GM15510 (cell line): ENCODE data around the gene SRSF9.

Source experiments
- POLR2A ChIP-seq: IDR thresholded peaks from 3 replicates; pipeline ENCODE4 v1.6.1; 2011; ENCODE audit warnings: borderline replicate concordance; ENCODE audit not compliant: insufficient read length; ENCODE audit errors: extremely low read depth

Gene SRSF9

DNA sequence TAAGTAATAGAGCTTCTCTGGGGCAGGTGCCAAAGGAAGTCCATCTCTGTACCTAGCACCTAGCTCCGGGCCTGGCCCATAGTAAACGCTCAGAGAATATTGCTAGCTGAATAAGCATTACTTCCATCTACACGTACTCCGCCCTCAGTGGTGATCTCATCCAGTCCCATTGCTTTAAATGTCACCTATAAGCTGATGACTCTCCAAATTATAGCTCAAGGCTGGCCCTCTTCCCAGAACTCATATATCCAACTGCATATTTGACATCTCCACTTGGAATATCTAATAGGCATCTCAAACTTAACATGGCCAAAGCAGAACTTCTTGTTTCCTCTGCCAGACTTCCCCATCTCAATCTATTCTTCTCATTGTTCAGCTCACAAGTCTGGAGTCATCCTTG lies 19.5 kb upstream of the SRSF9 start:
- no peak for TF ChIP-seq POLR2A

DNA sequence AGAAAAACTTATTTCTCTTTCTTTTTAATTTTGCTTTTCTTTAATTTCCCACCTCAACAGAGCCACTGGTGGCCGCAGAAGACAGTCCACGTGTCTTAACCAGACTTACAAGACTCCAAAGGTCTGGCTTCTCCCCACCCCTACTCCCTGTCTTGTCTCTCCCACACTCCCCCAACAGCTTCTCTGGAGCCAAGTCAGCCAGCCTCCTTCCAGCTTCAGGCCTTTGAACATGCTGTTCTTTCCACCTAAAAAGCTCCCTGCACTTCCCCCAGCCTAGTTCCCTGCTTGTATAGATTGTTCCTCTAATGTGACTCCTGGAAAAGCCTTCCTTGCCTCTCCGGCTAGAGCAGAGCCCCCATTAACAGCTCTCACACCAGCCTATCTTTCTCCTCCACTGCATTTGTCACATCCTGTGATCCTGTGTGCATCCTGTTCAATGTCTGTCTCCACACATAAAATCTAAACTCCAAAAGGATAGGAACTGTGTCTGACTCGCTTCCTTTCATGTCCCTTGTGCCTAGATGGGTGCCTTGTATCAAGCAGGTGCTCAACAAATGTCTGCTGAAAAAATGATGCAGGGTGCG lies 18.6 kb upstream of the SRSF9 start:
- no peak for TF ChIP-seq POLR2A

DNA sequence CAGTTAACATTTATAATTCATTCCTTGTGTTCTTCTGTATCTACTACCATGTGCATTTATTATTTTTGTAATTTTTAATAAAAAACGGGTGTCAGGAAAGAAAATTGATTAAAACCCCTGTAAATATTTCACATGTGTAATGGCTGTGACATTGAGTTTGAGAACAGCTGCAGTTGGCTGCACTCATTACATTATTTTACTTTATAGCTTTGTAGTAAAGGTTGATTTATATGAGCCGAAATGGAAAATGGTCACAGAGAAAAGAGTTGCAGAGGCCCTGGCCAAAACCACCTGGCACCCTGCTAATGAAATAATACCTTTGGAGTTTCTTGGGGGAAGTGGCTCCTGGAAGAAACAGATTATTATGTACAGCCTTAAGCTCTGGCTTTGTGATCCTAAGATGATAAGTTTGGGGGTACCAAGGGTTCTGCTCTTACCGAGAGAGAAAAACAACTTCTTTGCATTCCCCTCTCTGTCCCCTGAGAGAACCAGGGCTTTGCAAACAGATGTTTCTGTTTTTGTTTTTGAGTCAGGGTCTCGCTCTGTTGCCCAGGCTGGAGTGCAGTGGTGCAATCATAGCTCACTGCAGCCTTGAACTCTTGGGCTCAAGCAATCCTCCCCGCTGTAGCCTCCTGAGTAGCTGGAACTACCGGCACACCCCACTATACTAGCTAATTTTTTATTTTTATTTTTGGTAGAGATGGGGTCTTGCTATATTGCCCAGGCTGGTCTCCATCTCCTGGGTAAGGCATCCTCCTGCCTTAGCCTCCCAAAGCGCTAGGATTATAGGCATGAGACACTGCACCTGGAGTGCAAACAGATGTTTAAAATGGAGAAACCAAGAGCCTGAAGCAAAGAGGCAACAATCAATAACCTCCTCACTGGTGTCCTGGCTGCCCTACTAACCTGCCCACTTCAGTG lies 16.7 kb upstream of the SRSF9 start:
- TF ChIP-seq POLR2A: no peak

DNA sequence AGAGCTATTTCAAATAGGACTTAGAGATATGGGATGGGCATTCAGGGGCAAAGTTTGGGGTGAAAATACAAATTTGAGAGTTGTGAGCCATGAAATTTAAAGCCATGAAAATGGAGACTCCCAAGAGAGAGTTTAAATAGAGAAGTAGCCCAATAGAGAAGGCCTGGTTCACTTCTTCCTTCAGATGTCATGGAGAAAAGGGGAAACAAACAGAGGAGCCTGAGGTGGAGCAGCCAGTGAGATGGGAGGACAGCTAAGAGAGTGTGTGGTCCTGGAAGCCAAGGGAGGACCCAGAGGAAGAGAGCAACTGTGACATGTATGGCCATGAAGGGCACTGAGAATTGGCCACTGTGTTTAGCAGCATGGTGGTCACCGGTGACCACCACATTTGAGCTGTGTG lies 14.1 kb upstream of the SRSF9 start:
- no peak for TF ChIP-seq POLR2A

DNA sequence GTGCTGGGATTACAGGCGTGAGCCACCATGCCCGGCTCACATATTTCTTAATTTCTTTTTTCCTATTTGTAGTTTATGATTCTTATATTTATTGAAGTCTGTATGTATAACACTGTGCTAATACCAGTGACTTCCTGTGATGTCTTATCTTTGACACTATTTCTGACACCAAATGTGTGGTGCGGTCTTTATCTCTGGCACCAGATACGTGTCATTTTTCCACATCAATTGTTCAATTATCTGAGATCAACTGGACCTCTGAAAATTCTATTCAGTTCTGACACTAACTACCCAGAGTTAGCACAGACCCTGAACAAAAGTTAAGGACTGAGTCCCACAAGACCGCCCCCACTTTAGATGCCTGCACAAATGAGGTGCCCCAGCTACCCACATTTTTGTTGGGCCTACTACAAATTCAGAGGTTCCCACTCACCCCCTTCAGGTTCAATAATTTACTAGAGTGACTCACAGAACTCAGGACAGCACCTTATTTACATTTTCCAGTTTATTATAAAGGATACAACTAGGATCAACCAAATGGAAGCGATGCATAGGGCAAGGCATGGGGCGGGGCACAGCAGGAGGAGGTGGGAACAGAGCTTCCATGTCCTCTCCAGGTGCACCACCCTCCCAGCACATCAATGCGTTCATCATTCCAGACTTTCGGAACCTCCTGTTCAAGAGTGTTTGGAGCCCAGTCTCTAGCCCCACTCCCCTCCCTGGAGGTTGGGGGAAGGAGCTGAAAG lies 11.6 kb upstream of the SRSF9 start:
- TF ChIP-seq POLR2A: no peak

DNA sequence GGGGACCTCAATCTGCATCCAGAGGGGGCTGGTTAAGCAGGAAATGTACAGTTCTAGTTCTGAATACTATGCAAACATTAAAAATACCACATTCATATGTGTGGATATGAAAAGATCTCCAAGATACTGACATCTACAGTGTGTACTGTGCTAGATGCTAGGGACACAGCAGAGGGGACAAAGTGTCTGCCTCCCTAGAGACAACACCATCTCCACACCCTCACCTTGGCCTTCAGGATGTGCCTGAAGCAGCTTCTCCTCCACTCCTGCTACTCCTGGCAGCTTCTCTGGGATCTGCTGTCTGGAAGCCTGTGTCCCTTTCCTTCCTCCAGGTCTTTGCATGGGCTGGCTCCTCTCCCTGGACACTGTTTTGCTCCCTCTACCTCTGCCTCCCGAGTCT lies 10.7 kb upstream of the SRSF9 start:
- no peak for TF ChIP-seq POLR2A

DNA sequence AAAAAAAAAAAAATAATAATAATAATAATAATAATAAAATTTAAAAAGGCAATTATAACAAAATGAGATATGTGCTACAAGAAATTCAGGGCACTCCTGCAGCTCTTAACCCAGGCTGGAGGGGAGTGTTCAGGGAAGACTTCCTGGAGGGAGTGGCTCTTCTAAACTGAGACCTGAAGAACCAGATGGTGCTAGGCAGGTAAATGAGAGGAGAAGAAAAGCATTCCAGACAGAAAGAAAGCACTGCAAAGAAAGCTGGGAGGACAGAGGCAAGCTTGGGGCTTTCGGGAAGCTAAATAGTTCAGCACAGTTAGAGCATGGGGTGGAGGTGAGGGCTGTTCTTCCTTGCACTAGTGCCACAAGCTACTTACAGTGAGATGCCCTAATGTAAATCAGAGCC lies 9.9 kb upstream of the SRSF9 start:
- TF ChIP-seq POLR2A: no peak

DNA sequence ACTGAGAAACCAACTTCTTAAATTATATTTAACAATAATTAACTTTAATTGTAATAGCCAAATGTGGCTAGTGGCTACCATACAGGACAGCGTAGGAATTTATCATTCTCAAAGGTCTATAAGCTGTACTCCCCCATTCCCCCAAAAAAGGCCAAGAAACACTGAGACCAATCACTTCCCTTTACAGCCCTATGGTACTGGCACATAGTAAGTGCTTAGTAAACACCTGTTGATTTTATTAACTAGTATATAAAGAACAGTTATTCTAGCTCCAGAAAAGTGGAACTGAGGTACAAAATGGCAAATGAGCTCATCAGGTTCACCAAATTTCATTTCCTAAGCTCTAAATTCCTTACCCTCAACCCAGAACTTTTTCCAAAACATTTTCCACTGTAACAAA lies 6.1 kb upstream of the SRSF9 start:
- no peak for TF ChIP-seq POLR2A

DNA sequence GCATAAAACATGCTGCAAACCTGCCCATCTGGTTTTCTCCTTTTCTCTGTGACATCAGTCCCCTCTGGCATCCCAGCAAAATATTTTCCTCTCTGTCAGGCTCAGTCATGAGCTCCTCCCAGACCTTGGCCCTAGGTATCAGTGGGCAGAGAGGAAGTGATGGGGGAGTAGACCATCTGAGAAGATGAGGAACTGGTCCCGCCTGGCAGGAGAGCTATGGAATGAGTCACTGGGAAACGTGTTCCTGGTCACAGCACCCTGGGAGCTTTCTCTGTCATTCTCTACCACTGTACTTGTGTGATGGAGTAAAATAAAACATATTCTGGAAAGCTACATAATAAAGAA lies 5.0 kb upstream of the SRSF9 start:
- no peak for TF ChIP-seq POLR2A

DNA sequence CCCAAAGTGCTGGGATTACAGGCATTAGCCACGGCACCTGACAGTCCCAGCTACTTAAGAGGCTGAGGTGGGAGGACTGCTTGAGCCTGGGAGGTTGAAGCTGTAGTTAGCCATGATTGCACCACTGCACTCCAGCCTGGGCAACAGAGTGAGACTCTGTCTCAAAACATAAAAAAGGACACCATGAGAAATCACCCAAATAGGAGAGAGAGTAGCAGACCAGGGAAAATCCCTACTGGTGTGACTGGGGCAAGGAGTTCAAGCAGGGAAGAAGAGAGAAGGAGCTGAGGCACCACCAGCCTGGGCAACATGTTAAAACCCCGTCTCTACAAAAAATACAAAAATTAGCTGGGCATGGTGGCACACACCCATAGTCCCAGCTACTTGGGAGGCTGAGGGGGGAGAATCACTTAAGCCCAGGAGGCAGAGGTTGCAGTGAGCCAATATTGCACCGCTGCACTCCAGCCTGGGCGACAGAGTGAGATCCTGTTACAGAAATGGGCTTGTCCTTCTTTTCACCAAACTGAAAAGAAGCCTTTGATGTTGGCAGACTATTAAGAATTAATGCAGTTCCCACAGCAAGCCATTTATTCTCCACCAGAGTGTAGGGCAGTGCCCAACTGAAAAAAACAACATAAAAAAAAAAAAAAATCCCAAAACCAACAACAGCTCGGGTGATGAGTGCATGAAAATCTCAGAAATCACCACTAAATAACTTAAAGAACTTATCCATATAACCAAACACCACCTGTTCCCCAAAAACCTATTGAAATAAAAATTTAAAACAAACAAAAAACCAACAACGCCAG lies 4.5 kb upstream of the SRSF9 start:
- TF ChIP-seq POLR2A: no peak

DNA sequence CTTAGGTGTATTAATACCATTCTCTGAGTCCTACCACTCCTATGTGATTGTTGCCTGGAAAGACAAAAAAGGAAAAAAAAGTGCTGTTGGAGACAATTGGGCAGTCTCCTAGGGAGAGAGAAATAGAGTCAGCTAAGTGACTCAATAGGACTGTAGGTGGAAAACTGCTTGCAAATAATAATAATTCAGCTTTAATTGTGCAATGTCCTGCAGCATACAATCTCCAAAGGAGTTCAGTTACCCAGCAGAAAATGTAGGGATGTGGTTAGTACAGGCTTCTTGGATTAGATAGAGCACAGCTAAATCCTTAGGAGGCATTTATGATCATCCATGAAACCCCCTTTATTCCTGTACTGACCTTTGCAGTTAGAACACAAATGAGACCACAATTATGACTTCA lies 3.0 kb upstream of the SRSF9 start:
- TF ChIP-seq POLR2A: no peak

DNA sequence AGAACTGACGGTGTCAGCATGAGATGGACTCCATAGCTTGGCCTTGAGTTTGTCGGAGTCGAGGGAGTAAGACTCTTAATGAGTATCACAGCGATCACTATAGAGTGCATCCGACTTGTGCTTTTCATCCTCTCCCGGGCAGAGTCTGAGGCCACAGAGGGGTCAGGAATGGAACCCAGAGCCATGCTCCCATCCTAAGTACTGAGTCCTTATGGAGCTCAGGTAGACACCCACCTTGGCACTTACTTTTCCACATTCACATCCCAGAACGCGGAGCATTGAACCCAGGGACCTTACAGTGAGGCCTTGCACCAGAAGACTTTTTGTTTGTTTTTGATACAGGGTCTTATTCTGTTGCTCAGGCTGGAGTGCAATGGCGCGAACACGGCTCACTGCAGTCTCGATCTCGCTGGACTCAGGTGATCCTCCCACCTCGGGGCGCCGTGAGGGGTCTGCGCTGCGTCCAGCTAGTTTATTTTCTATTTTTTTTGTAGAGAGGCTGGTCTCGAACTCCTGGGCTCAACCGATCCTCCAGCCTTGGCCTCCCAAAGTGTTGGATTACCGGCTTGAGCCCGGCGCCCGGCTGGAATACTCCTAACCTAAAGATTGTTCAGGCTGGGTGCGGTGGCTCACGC lies 719 bp upstream of the SRSF9 start:
- TF ChIP-seq POLR2A: no peak

DNA sequence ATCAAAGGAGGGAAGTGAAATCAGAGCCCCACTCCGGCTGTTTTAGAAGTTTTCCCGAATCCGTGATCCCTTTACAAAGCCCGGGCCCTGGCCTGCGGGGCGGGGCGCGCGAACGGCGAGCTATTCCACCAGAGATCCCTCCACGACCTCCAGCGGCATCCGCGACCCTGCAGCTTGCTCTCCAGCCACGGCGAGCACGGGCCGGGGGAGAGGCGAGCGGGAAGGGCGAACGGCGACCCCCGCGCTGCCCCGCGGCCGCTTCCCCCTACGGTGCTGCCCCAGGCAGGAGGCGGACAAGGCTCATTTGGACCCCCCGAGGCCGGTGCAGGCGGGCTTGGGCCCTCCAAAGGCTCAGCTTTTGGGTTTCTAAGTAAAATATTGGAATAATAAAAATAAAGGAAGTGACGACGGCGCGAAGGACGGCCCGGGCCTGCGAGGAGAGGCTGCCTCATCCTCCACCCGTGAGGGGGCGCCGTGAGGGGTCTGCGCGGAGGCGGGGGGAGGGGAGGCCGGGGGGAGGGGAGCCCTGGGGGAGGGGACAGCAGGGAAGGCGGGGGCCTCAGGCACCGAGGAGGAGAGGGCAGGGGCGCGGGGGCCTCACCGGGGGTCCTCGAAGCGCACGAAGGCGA lies 613 bp downstream of the SRSF9 start:
- no peak for TF ChIP-seq POLR2A

DNA sequence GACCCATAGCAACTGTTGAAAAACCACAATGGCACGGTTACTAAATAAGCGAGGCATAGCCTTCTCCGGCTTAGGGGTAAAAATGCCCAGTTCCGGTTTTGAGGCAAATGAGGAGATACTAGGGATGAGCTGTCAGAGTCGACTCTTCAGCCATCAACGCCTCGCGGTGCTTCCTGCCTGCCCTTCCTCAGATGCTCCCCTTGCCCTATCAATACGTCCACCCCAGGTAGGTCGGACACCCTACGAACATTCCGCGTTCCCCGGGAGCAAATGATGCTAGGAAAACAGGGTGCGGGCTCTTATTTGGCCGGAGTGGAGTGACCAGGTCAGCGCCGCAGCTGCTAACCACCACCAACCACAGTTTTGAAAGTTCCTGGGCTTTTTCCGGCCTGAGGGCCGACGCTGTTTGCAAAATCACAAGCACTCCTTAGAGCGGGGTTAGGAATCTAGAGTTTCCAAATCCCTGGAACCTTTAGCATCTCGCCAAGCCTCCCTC lies 1.2 kb downstream of the SRSF9 start:
- TF ChIP-seq POLR2A: peak; percentile 46
